22Rv1 (cell line): ENCODE measurements around the gene BEX4.

ENCODE experiments used
- ZFX ChIP-seq: fragments of 450-650 bp; IDR thresholded peaks from 2 replicates; pipeline ENCODE4 v1.6.1; 2017; ENCODE audit warnings: antibody characterized with exemption, borderline replicate concordance
- TF ChIP-seq, protein P1 (sequence below): fragments of 450-650 bp; IDR thresholded peaks from 2 replicates; pipeline ENCODE4 v1.5.1; 2017; ENCODE audit warnings: mild to moderate bottlenecking

DNA sequence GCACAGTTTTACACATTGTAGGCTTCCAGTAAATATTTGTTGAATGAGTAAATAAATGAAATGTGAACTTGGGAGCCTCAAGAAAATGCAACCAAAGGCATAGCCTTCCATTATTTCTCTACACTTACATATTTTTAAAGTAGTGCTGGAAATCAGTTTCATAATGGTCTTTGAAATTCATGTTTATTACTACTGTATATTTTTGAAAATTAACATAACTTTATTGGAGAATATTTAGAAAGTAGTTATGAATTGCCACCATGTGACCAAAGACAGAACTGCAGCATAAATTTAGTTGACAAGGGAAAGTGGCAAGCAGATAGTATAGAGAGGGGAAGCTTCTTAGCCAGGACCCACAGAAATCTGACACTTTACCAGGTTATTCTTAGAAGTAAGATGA, 33.6 kb downstream of the BEX4 start:
- TF ChIP-seq, protein P1, sequence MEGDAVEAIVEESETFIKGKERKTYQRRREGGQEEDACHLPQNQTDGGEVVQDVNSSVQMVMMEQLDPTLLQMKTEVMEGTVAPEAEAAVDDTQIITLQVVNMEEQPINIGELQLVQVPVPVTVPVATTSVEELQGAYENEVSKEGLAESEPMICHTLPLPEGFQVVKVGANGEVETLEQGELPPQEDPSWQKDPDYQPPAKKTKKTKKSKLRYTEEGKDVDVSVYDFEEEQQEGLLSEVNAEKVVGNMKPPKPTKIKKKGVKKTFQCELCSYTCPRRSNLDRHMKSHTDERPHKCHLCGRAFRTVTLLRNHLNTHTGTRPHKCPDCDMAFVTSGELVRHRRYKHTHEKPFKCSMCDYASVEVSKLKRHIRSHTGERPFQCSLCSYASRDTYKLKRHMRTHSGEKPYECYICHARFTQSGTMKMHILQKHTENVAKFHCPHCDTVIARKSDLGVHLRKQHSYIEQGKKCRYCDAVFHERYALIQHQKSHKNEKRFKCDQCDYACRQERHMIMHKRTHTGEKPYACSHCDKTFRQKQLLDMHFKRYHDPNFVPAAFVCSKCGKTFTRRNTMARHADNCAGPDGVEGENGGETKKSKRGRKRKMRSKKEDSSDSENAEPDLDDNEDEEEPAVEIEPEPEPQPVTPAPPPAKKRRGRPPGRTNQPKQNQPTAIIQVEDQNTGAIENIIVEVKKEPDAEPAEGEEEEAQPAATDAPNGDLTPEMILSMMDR, result peak; percentile 47
- no peak for TF ChIP-seq ZFX
